Activated CD8-positive, alpha-beta T cell treated with anti-CD3 and anti-CD28 coated beads, Interleukin-2, amount 10 ng/mL, durations not matched to agents 7 days and 5 days (primary cell): Measurements from ENCODE around the gene ELOVL3. TPM values are rescaled to one million over a fixed set of nuclear protein-coding genes. Genes with fewer than 3 reads are reported as not detected.
"Not testable (repeated sequence)": the region's sequence is repeated elsewhere in the genome, so short reads cannot be mapped to it uniquely, and the experiment has no call there.

Source experiments
- ATAC-seq: fragments of 150-1000 bp; cut with Tn5 transposase; one replicate; pipeline ENCODE4 v1.10.0; 2021; ENCODE audit warnings: moderate library complexity
- CTCF ChIA-PET: fragments of 350-600 bp; sonication (Branson Sonifier 250); formaldehyde crosslinking; loops from one replicate; lab custom pipeline; 2021; ENCODE audit warnings: antibody characterized with exemption; lab: Charles Lee
- POLR2A ChIA-PET: fragments of 350-600 bp; sonication (Branson Sonifier 250); formaldehyde crosslinking; loops from one replicate; lab custom pipeline; 2021; ENCODE audit warnings: antibody characterized with exemption; lab: Charles Lee
- DNase-seq: peaks from one replicate; pipeline ENCODE4 v3.0.0-alpha.2; 2020
- H3K27ac Mint-ChIP-seq: one replicate; pipeline ENCODE4 v1.8.0; 2021; ENCODE audit warnings: mild to moderate bottlenecking, mixed read lengths
- H3K27me3 Mint-ChIP-seq: one replicate; pipeline ENCODE4 v1.8.0; 2021; ENCODE audit warnings: low read depth, mixed read lengths
- H3K36me3 Mint-ChIP-seq: one replicate; pipeline ENCODE4 v1.8.0; 2021; ENCODE audit warnings: low read depth, mixed read lengths
- H3K4me1 Mint-ChIP-seq: one replicate; pipeline ENCODE4 v1.8.0; 2021; ENCODE audit warnings: low read depth, mixed read lengths
- H3K4me3 Mint-ChIP-seq: one replicate; pipeline ENCODE4 v1.8.0; 2021; ENCODE audit warnings: mild to moderate bottlenecking, mixed read lengths
- H3K9me3 Mint-ChIP-seq: one replicate; pipeline ENCODE4 v1.8.0; 2022; ENCODE audit warnings: mixed read lengths; ENCODE audit not compliant: insufficient read depth
- total RNA-seq, 2 experiments: library from RNA; stranded (reverse); gene quantifications; one replicate each; pipeline ENCODE4 v1.2.3, GENCODE V29; 2021

The ELOVL3 gene
- total RNA-seq, 2 experiments from 2014 or later = not detected

- ChIA-PET CTCF (interaction anchor here (1.8 kb wide), 1 partner anchor 154 kb away, joined by 6 read pairs; no protein-coding TSS in a partner anchor), POLR2A (no interaction called here)
- ATAC-seq (no peak), DNase-seq (no peak)
- peaks cover 7% of the 10 kb centered on the region for H3K4me1 Mint-ChIP-seq
- H3K27me3 Mint-ChIP-seq = peaks cover 7% of the 10 kb centered on the region
- H3K9me3 Mint-ChIP-seq = no peaks in the 10 kb centered on the region
- no peak overlapping the region for H3K27ac Mint-ChIP-seq
- no peaks in the 10 kb centered on the region for H3K36me3 Mint-ChIP-seq
- no peak overlapping the region for H3K4me3 Mint-ChIP-seq
These were observed 28.1 kb upstream of the ELOVL3 start for GRCh38 chr10:102198027-102198426.

- DNase-seq (no peak), ATAC-seq (no peak)
- CTCF ChIA-PET = interaction anchor here (1.5 kb wide), 1 partner anchor 29 kb away, joined by 3 read pairs; no protein-coding TSS in a partner anchor
- peaks cover 8% of the 10 kb centered on the region for H3K4me1 Mint-ChIP-seq
- H3K36me3 Mint-ChIP-seq = no peaks in the 10 kb centered on the region
- H3K9me3 Mint-ChIP-seq = no peaks in the 10 kb centered on the region
- peaks cover 7% of the 10 kb centered on the region for H3K27me3 Mint-ChIP-seq
- POLR2A ChIA-PET = no interaction called here
- no peak overlapping the region for H3K27ac Mint-ChIP-seq
- H3K4me3 Mint-ChIP-seq = no peak overlapping the region
These were observed 25.1 kb upstream of the ELOVL3 start for GRCh38 chr10:102200751-102201640.

- POLR2A ChIA-PET = interaction anchor here (0.6 kb wide), 1 partner anchor 13 kb away, joined by 4 read pairs; no protein-coding TSS in a partner anchor
- CTCF ChIA-PET = interaction anchor here (0.6 kb wide), 1 partner anchor 1711 kb away, joined by 3 read pairs; no protein-coding TSS in a partner anchor
- DNase-seq (no peak), ATAC-seq (no peak)
- H3K36me3 Mint-ChIP-seq = no peaks in the 10 kb centered on the region
- H3K27me3 Mint-ChIP-seq = peaks cover 4% of the 10 kb centered on the region
- no peak overlapping the region for H3K4me3 Mint-ChIP-seq
- H3K4me1 Mint-ChIP-seq = peaks cover 8% of the 10 kb centered on the region
- H3K9me3 Mint-ChIP-seq = no peaks in the 10 kb centered on the region
- H3K27ac Mint-ChIP-seq = no peak overlapping the region
These were observed 23.7 kb upstream of the ELOVL3 start for GRCh38 chr10:102202386-102202785.

- Mint-ChIP-seq H3K27me3 (peaks cover 5% of the 10 kb centered on the region), H3K9me3 (no peaks in the 10 kb centered on the region), H3K36me3 (no peaks in the 10 kb centered on the region), H3K27ac (no peak overlapping the region), H3K4me1 (no peaks in the 10 kb centered on the region), H3K4me3 (no peak overlapping the region)
- ATAC-seq (no peak), DNase-seq (no peak)
- POLR2A ChIA-PET = interaction anchor here (1.1 kb wide), 1 partner anchor 19 kb away, joined by 3 read pairs; no protein-coding TSS in a partner anchor
- CTCF ChIA-PET = interaction anchor here (1.1 to 1.8 kb wide), 2 partner anchors 21 to 39 kb away, joined by 6 read pairs; no protein-coding TSS in a partner anchor
These were observed 17.6 kb upstream of the ELOVL3 start for GRCh38 chr10:102208311-102209035.

GRCh38 chr10:102211615-102212299 lies 14.3 kb upstream of the ELOVL3 start:
- Mint-ChIP-seq H3K9me3 (no peaks in the 10 kb centered on the region), H3K27ac (no peak overlapping the region), H3K4me1 (no peaks in the 10 kb centered on the region), H3K27me3 (peaks cover 11% of the 10 kb centered on the region), H3K36me3 (no peaks in the 10 kb centered on the region), H3K4me3 (no peak overlapping the region)
- DNase-seq (no peak), ATAC-seq (no peak)
- POLR2A ChIA-PET = no interaction called here
- CTCF ChIA-PET = interaction anchor here (1.4 to 2.3 kb wide), 2 partner anchors 19 to 42 kb away, joined by 4 to 10 read pairs; no protein-coding TSS in a partner anchor

GRCh38 chr10:102213599-102213998 lies 12.5 kb upstream of the ELOVL3 start:
- H3K4me1 Mint-ChIP-seq, ATAC-seq, H3K36me3 Mint-ChIP-seq, H3K27ac Mint-ChIP-seq, DNase-seq, H3K4me3 Mint-ChIP-seq, POLR2A ChIA-PET, H3K9me3 Mint-ChIP-seq: not testable (repeated sequence)
- peaks cover 16% of the 10 kb centered on the region for H3K27me3 Mint-ChIP-seq
- CTCF ChIA-PET = interaction anchor here (1.0 kb wide), 1 partner anchor 139 kb away, joined by 4 read pairs; no protein-coding TSS in a partner anchor

GRCh38 chr10:102219370-102219769 lies 6.7 kb upstream of the ELOVL3 start:
- Mint-ChIP-seq H3K27me3 (peaks cover 28% of the 10 kb centered on the region), H3K27ac (no peak overlapping the region), H3K4me3 (no peak overlapping the region), H3K9me3 (no peaks in the 10 kb centered on the region), H3K4me1 (no peaks in the 10 kb centered on the region), H3K36me3 (no peaks in the 10 kb centered on the region)
- ChIA-PET POLR2A (no interaction called here), CTCF (interaction anchor here (1.0 to 23.0 kb wide), 4 partner anchors 11 to 132 kb away, joined by 3 to 742 read pairs (median 18); no protein-coding TSS in a partner anchor)
- DNase-seq (no peak), ATAC-seq (no peak)

GRCh38 chr10:102220612-102221011 lies 5.5 kb upstream of the ELOVL3 start:
- no peak for DNase-seq
- Mint-ChIP-seq H3K4me1 (peaks cover 2% of the 10 kb centered on the region), H3K4me3 (no peak overlapping the region), H3K36me3 (no peaks in the 10 kb centered on the region), H3K9me3 (no peaks in the 10 kb centered on the region), H3K27me3 (peaks cover 27% of the 10 kb centered on the region), H3K27ac (no peak overlapping the region)
- ATAC-seq = no peak
- ChIA-PET POLR2A (no interaction called here), CTCF (interaction anchor here (1.6 to 23.0 kb wide), 3 partner anchors 10 to 130 kb away, joined by 9 to 742 read pairs (median 28); no protein-coding TSS in a partner anchor)

- Mint-ChIP-seq H3K36me3 (no peaks in the 10 kb centered on the region), H3K4me3 (no peak overlapping the region), H3K9me3 (no peaks in the 10 kb centered on the region), H3K27me3 (peaks cover 42% of the 10 kb centered on the region), H3K27ac (no peak overlapping the region), H3K4me1 (peaks cover 15% of the 10 kb centered on the region)
- POLR2A ChIA-PET = no interaction called here
- CTCF ChIA-PET = interaction anchor here (0.8 to 23.0 kb wide), 5 partner anchors 12 to 187 kb away, joined by 3 to 742 read pairs (median 3); no protein-coding TSS in a partner anchor
- ATAC-seq (no peak), DNase-seq (no peak)
These were observed 3.3 kb upstream of the ELOVL3 start for GRCh38 chr10:102222797-102223196.

- POLR2A ChIA-PET = interaction anchor here (0.8 to 1.4 kb wide), 3 partner anchors 19 to 57 kb away, joined by 3 to 6 read pairs (median 3); partner anchors contain the start of gene GBF1
- Mint-ChIP-seq H3K4me3 (peak overlapping the region; percentile 32), H3K4me1 (peaks cover 29% of the 10 kb centered on the region), H3K9me3 (no peaks in the 10 kb centered on the region), H3K27ac (no peak overlapping the region), H3K36me3 (no peaks in the 10 kb centered on the region), H3K27me3 (peaks cover 50% of the 10 kb centered on the region)
- DNase-seq = no peak
- no peak for ATAC-seq
- CTCF ChIA-PET = interaction anchor here (0.6 to 23.0 kb wide), 7 partner anchors 56 to 369 kb away, joined by 3 to 742 read pairs (median 8); partner anchors contain the start of genes NFKB2 and PPRC1
These were observed 407 bp downstream of the ELOVL3 start for GRCh38 chr10:102226542-102226870.

GRCh38 chr10:102227050-102227449 lies 951 bp downstream of the ELOVL3 start:
- CTCF ChIA-PET = interaction anchor here (0.6 to 23.0 kb wide), 9 partner anchors 14 to 369 kb away, joined by 3 to 742 read pairs (median 4); partner anchors contain the start of genes NFKB2, PITX3 and PPRC1
- Mint-ChIP-seq H3K9me3 (no peaks in the 10 kb centered on the region), H3K4me1 (peaks cover 33% of the 10 kb centered on the region), H3K27me3 (peaks cover 51% of the 10 kb centered on the region), H3K27ac (no peak overlapping the region), H3K36me3 (no peaks in the 10 kb centered on the region), H3K4me3 (no peak overlapping the region)
- ATAC-seq (no peak), DNase-seq (no peak)
- POLR2A ChIA-PET = interaction anchor here (0.8 to 1.2 kb wide), 2 partner anchors 19 to 38 kb away, joined by 3 to 6 read pairs; partner anchors contain the start of gene GBF1
